ENCODE results near the gene CNTNAP2. TPM values are rescaled to one million over a fixed set of nuclear protein-coding genes. Genes with fewer than 3 reads are reported as not detected.

The CNTNAP2 gene
- total and polyA plus RNA-seq, 7 donors: 0.60 to 2.4 (median 1.7) TPM

DNA sequence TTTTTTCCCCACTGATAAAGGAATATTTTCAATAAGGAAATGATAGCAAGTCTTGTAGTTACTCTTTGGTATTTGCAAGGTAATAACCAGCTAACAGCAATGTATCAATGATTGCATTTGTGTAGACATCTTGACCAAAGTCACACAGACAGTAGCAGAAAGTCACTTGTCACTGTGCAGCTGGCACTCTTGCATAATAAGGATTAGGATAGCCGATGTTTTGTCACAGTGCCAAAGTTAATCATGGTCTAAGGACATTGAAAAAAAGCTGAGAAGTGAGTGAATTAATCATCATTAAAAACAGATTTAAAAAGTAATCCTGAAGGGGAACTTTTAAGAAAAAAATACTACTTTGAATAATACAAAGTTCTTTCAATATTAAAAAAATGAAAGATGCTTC lies 1639.7 kb downstream of the CNTNAP2 start:
- H3K4me3 ChIP-seq: no peak overlapping the region
- DNase-seq: no peak
- H3K9me3 ChIP-seq: no peaks in the 10 kb centered on the region
- no peaks in the 10 kb centered on the region for H3K4me1 ChIP-seq
- WGBS, 2 donors: 5 to 50% methylated on average over 1 of the region's 1 CpG
- TF ChIP-seq POLR2AphosphoS5 (IDR thresholded peaks at IDR 0.05) (no peak), POLR2A (IDR thresholded peaks at IDR 0.05) (no peak), EP300 (IDR thresholded peaks at IDR 0.05) (no peak)
- TF ChIP-seq, protein P1, sequence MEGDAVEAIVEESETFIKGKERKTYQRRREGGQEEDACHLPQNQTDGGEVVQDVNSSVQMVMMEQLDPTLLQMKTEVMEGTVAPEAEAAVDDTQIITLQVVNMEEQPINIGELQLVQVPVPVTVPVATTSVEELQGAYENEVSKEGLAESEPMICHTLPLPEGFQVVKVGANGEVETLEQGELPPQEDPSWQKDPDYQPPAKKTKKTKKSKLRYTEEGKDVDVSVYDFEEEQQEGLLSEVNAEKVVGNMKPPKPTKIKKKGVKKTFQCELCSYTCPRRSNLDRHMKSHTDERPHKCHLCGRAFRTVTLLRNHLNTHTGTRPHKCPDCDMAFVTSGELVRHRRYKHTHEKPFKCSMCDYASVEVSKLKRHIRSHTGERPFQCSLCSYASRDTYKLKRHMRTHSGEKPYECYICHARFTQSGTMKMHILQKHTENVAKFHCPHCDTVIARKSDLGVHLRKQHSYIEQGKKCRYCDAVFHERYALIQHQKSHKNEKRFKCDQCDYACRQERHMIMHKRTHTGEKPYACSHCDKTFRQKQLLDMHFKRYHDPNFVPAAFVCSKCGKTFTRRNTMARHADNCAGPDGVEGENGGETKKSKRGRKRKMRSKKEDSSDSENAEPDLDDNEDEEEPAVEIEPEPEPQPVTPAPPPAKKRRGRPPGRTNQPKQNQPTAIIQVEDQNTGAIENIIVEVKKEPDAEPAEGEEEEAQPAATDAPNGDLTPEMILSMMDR (IDR thresholded peaks at IDR 0.05): no peak
- H3K36me3 ChIP-seq: no peaks in the 10 kb centered on the region
- no peaks in the 10 kb centered on the region for H3K27me3 ChIP-seq
- intact Hi-C loops (cut with DNase I): no loop called here
- no peak overlapping the region for H3K27ac ChIP-seq

DNA sequence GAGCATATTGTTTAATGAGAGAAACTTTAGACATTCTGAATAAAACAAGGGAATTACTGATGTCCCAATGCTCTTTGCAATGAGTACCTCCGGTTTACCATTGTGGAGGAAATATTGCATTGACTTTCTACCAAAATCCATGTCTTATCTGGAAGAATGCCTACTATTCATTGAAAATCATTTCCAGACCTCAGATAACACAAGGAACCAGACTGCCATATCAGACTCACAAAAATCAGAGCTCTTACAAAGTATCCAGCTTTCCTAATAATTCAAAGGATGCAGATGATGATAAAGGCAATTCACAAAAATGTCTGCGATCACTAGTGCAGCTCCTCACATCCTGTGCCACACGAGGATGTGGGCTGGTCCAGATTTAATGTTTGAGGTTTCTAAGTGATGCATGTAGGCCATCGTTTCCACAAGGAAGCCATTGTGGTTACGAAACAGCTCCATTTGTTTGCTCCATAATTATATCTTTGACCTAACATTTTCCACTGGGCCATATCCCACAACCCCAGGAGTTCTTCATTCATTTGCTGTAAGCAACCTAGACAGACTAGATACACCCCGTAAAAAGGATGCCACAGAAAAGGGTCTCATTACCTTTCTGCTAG lies 1642.8 kb downstream of the CNTNAP2 start:
- DNase-seq: no peak
- no peak overlapping the region for H3K27ac ChIP-seq
- no peak for TF ChIP-seq EP300 (IDR thresholded peaks at IDR 0.05)
- no peaks in the 10 kb centered on the region for H3K9me3 ChIP-seq
- H3K4me3 ChIP-seq: no peak overlapping the region
- no peaks in the 10 kb centered on the region for H3K4me1 ChIP-seq
- intact Hi-C loops (cut with DNase I): no loop called here
- no peaks in the 10 kb centered on the region for H3K27me3 ChIP-seq
- WGBS, 2 donors: 61 to 75% methylated on average over 6 of the region's 6 CpGs
- H3K36me3 ChIP-seq: no peaks in the 10 kb centered on the region

DNA sequence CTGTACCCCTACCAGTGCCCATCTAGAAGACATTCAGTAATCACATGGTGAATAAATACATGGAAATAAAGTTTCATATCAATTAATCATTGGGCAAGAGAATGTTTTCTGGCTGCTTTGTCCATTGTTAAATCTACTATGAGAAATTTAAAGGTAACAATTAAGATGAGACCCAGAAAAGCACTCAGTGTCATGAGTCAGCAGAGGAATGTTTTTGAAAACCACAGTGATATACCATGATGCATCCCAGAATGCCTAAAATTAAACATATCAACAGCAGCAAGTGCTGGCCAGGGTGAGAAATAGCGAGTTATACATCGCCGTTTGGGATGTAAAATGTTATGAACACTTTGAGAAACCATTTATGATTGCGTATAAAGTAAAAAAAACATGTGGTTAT lies 1648.7 kb downstream of the CNTNAP2 start:
- H3K4me3 ChIP-seq: no peak overlapping the region
- DNase-seq: no peak
- H3K36me3 ChIP-seq: no peaks in the 10 kb centered on the region
- H3K27me3 ChIP-seq: no peaks in the 10 kb centered on the region
- no peaks in the 10 kb centered on the region for H3K9me3 ChIP-seq
- no peak overlapping the region for H3K27ac ChIP-seq
- no peaks in the 10 kb centered on the region for H3K4me1 ChIP-seq
- 90 to 91% methylated on average over 4 of the region's 4 CpGs for WGBS, 2 donors
- TF ChIP-seq EP300 (IDR thresholded peaks at IDR 0.05) (no peak), POLR2AphosphoS5 (IDR thresholded peaks at IDR 0.05) (no peak), POLR2A (IDR thresholded peaks at IDR 0.05) (no peak)
- TF ChIP-seq, protein P1 (IDR thresholded peaks at IDR 0.05): no peak
- intact Hi-C loops (cut with DNase I): no loop called here

DNA sequence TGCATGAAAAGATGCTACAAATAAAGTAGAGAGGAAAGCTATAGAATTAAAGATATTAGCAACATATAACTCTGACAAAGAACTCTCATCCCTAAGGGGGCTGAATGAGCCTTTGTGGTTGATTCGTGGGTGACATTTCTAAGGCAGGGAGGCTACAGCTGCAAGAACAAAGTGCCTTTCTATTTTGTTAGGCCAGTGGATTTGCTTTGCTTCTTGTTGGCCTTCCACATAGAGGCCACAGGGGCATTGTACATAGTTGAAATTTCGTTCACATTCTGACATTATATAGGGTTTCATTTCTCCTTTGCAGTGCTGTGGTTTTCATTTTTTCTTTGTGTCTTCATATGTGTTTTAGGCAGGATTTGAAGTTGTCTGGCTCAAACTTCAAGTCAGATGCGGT lies 1654.7 kb downstream of the CNTNAP2 start:
- intact Hi-C loops (cut with DNase I): no loop called here
- WGBS, 2 donors: 53 to 66% methylated on average over 3 of the region's 3 CpGs
- Histone ChIP-seq H3K9me3 (no peaks in the 10 kb centered on the region), H3K4me3 (no peak overlapping the region), H3K4me1 (no peaks in the 10 kb centered on the region), H3K27me3 (no peaks in the 10 kb centered on the region), H3K27ac (no peak overlapping the region), H3K36me3 (no peaks in the 10 kb centered on the region)
- no peak for DNase-seq
- TF ChIP-seq EP300 (IDR thresholded peaks at IDR 0.05) (no peak), POLR2A (IDR thresholded peaks at IDR 0.05) (no peak), POLR2AphosphoS5 (IDR thresholded peaks at IDR 0.05) (no peak)
- TF ChIP-seq, protein P1 (IDR thresholded peaks at IDR 0.05): no peak

DNA sequence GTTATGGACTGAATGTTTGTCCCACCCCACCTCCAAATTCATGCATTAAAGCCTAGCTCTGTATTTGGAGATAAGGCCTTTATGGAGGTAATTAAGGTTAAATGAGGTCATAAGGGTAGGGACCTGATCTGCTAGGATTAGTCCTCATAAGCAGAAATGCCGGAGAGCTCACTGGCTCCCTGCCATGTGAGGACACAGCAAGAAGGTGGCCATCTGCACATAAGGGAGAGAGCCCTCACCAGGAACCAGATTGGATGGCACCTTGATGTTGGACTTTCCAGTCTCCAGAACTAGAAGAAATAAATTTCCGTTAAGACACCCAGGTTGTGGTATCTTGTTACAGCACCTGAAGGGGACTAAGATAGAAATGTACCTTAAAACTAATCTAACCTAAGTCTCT lies 1657.9 kb downstream of the CNTNAP2 start:
- TF ChIP-seq EP300 (IDR thresholded peaks at IDR 0.05): no peak
- TF ChIP-seq, protein P1 (IDR thresholded peaks at IDR 0.05): no peak
- no peak for TF ChIP-seq POLR2AphosphoS5 (IDR thresholded peaks at IDR 0.05)
- TF ChIP-seq POLR2A (IDR thresholded peaks at IDR 0.05): no peak
- WGBS, 2 donors: 53 to 82% methylated on average over 2 of the region's 2 CpGs
- H3K4me1 ChIP-seq: no peaks in the 10 kb centered on the region
- no peak overlapping the region for H3K27ac ChIP-seq
- H3K9me3 ChIP-seq: no peaks in the 10 kb centered on the region
- no peak overlapping the region for H3K4me3 ChIP-seq
- intact Hi-C loops (cut with DNase I): no loop called here
- no peaks in the 10 kb centered on the region for H3K27me3 ChIP-seq
- H3K36me3 ChIP-seq: no peaks in the 10 kb centered on the region
- DNase-seq: no peak
